T-helper 17 cell (primary cell): ENCODE data around the gene ZNF497. TPM values are rescaled to one million over a fixed set of nuclear protein-coding genes. Genes with fewer than 3 reads are reported as not detected.

ENCODE experiments used
- ATAC-seq: fragments of 150-1000 bp; cut with Tn5 transposase; 2 replicates; pipeline ENCODE4 v1.10.0; 2021; ENCODE audit warnings: mild to moderate bottlenecking, moderate library complexity
- DNase-seq, 3 donors: peaks; one replicate each; pipeline versions ENCODE4 v3.0.0 to v3.0.0-alpha.2; 2020 to 2021
- H3K9me3 ChIP-seq: one replicate; pipeline ENCODE4 v1.7.0; 2013; ENCODE audit warnings: low read length, mild to moderate bottlenecking; ENCODE audit not compliant: control insufficient read depth, poor library complexity, severe bottlenecking
- H3K27ac Mint-ChIP-seq: one replicate; pipeline ENCODE4 v1.8.0; 2022; ENCODE audit warnings: mild to moderate bottlenecking, moderate library complexity, mixed read lengths
- H3K27me3 Mint-ChIP-seq: one replicate; pipeline ENCODE4 v1.8.0; 2022; ENCODE audit warnings: mixed read lengths
- H3K36me3 Mint-ChIP-seq: one replicate; pipeline ENCODE4 v1.8.0; 2022; ENCODE audit warnings: low read depth, mixed read lengths
- H3K4me1 Mint-ChIP-seq: one replicate; pipeline ENCODE4 v1.8.0; 2022; ENCODE audit warnings: mild to moderate bottlenecking, mixed read lengths
- H3K4me3 Mint-ChIP-seq: one replicate; pipeline ENCODE4 v1.8.0; 2022; ENCODE audit warnings: mild to moderate bottlenecking, moderate library complexity, mixed read lengths
- total RNA-seq, 4 donors: library from RNA in 2 of 4; stranded (reverse) in 2 of 4; gene quantifications; one replicate each; pipeline ENCODE4 v1.2.3 and lab custom pipeline; 2022 to 2026

Gene ZNF497
- total RNA-seq, 2 donors from 2014 or later, result 0.55 to 1.6 TPM

DNA sequence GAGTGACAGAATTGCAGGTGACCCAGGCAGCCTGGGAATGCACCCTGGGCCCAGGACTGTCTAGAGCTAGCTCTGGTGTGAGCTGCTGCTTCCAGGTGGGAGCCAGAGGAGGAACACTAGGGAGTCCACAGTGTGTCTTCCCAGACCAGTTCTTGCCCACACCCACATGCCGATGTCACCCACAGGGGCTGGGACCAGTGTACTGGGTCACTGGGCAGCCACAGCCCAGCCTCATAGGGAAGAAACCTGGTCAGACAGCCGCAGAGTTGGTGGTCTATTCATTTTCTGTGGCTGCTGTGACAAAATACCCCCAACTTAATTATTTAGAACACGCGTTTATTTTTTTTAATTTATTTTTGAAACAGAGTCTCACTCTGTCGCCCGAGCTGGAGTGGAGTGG, 36.0 kb upstream of the ZNF497 start:
- no peak for ATAC-seq
- H3K4me3 Mint-ChIP-seq, result no peak overlapping the region
- no peak for DNase-seq
- no peak overlapping the region for H3K27ac Mint-ChIP-seq
- peaks cover 8% of the 10 kb centered on the region for H3K27me3 Mint-ChIP-seq
- H3K9me3 ChIP-seq, result no peaks in the 10 kb centered on the region
- H3K36me3 Mint-ChIP-seq, result peaks cover 12% of the 10 kb centered on the region
- H3K4me1 Mint-ChIP-seq, result peaks cover 15% of the 10 kb centered on the region

DNA sequence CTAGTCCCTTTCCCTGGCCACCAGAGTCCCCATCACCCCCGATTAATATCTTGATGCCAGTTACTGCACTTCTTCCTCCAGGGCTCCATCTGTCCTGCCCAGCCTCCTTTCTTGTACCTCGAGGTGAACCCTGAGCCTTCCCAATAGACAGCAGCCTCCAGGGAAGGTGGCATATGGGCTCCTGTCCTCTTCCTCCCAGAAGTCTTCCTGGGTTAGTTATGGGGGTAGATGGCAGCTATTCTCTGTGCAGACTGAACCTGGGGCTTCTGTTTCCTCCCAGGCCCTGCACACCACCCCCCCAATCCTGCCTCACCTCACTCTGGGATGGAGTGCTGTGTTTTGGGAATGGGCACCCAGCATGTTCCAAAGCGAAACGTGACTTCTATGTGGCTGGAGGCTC, 35.5 kb upstream of the ZNF497 start:
- ATAC-seq, result no peak
- Mint-ChIP-seq H3K4me1 (peaks cover 16% of the 10 kb centered on the region), H3K27ac (no peak overlapping the region), H3K36me3 (peaks cover 12% of the 10 kb centered on the region), H3K27me3 (peaks cover 8% of the 10 kb centered on the region), H3K4me3 (no peak overlapping the region)
- no peak for DNase-seq
- H3K9me3 ChIP-seq, result no peaks in the 10 kb centered on the region

DNA sequence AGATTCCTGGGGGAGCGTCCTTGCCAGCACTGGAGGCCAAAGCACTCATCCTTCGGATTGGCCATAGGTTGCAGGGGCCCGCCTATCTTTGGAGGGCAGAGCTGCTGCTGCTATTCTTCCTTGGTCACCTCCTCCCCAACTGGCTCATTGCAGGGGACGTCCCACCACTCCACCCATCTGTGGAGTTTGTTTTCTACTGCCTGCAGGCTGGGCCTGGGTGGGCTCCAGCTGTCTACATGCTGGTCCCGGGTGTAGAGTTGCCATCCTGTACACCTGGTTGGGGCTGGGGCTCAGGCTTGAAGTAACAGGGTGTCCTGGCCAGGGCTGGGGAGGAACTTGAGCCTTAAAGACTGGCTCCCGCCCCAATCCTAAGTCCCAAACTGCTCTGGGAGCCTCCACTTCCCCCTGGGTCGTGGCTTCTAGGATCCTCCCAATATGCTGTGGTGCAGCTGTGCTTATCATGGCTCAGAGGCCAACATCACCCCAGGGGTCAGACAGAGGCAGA, 35.0 kb upstream of the ZNF497 start:
- Mint-ChIP-seq H3K4me1 (peaks cover 16% of the 10 kb centered on the region), H3K27me3 (peaks cover 8% of the 10 kb centered on the region), H3K36me3 (peaks cover 12% of the 10 kb centered on the region), H3K27ac (no peak overlapping the region), H3K4me3 (no peak overlapping the region)
- DNase-seq (no peak), ATAC-seq (no peak)
- no peaks in the 10 kb centered on the region for H3K9me3 ChIP-seq

DNA sequence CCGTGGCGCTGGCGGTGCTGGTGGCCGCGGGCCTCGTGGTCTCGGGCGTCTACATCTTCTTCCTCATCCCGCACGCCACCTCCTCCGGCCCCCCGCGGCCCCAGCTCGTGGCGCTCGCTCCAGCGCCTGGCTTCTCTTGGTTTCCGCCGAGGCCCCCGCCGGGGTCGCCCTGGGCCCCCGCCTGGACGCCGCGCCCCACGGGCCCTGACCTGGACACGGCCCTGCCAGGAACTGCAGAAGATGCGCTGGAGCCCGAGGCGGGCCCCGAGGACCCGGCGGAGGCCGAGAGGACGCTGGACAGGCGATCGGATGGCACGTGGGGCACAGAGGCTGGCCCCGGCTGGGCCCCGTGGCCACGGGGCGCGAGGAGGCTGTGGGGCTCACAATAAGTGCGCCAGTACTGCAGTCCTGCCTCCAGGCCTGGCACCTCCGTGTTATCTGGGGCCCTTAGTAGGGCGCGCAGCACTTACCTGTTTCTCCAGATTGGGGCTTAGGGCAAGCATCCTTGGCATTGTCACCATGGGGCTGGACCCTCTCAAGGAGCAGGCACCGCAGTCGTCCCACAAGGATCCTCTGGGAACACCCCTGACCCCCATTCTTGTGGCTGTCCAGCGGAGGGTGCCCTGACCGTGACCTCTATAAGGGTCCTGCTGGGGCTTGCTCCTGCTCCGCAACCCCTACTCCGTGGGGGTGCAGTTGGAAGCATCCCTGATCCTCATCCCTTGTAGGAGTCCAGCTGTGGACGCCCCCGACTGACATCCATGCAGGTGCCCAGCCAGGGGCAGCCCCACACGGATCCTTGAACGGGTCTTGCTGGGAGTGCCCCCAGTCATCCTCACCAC, 34.4 kb upstream of the ZNF497 start:
- Mint-ChIP-seq H3K27me3 (peaks cover 8% of the 10 kb centered on the region), H3K36me3 (peaks cover 12% of the 10 kb centered on the region), H3K4me1 (peaks cover 16% of the 10 kb centered on the region), H3K4me3 (no peak overlapping the region), H3K27ac (no peak overlapping the region)
- H3K9me3 ChIP-seq, result no peaks in the 10 kb centered on the region
- DNase-seq (no peak), ATAC-seq (no peak)

DNA sequence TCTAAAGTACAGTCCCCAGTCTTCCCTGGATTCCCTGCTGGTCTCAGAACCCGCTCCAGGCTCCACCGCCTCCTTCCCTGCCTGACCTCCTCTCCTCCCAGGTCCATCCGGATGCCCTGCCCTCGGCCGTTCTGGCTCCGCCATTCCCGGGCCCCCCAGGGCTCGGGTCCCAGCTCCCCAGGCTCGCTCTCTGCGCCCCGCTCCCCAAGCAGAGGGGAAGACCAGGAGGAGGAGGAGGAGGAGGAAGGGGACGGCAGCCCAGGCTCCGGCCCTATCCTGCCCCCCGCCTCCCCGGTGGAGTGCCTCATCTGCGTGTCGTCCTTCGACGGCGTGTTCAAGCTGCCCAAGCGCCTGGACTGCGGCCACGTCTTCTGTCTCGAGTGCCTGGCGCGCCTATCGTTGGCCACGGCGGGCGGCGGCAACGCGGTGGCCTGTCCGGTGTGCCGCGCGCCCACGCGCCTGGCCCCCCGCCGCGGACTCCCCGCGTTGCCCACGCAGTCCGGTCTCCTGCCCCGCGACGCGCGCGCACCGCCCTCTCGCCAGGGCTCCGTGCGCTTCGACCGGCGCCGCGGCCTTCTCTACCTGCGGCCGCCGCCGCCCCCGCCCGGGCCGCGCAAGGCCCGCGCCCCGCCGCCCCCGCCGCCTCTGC, 33.6 kb upstream of the ZNF497 start:
- peaks cover 8% of the 10 kb centered on the region for H3K27me3 Mint-ChIP-seq
- H3K4me3 Mint-ChIP-seq, result peak overlapping the region; percentile 21
- H3K9me3 ChIP-seq, result no peaks in the 10 kb centered on the region
- no peak for ATAC-seq
- peaks cover 12% of the 10 kb centered on the region for H3K36me3 Mint-ChIP-seq
- peaks cover 12% of the 10 kb centered on the region for H3K4me1 Mint-ChIP-seq
- no peak overlapping the region for H3K27ac Mint-ChIP-seq
- DNase-seq, result no peak

DNA sequence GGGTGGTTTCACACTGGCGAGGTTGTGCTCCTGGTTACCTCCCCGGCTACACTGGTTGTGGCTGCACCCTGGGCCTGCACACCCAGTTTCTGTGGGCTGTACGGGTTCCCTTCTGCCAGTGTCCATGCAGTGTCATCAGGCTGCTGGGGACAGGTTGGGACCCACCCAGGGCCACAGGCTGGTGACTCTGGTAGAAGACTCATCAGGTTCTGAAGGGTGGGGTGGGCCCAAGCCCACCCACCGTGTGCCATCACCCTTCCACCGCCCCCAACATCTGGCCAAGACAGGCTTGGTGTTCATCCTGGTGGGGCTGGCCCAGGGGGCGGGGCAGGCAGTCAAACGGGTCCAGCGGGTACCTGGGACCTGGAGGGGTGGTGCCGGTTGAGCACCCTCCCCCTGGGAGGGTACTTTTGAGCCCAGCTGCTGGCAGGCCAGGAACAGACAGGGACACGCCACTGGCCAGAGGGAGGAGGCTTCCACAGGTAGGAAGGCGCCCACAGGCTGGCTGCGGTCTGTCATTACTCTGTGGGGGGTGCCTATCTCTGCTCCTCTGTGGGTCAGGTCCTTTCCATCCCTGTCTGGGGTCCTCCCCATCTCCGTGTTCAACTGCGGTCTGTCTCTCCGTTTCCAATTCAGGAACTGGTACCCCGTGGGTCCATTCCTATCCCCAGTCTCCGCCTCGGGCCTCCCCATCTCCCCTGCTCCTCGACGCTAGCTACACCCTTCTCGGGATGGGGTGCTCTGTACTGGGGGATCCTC, 32.8 kb upstream of the ZNF497 start, which contains the start of gene RNF225:
RNF225 (plus strand) TSS at position 437 of the 759 bp plus-strand sequence. CDS start 434 bp downstream, outside the sequence.
- Mint-ChIP-seq H3K4me3 (peak within 1 kb of the TSS; percentile 21), H3K36me3 (peaks cover 14% of the 10 kb centered on the region), H3K27ac (no peak within 1 kb of the TSS), H3K27me3 (peaks cover 8% of the 10 kb centered on the region), H3K4me1 (peaks cover 12% of the 10 kb centered on the region)
- DNase-seq, result no peak
- H3K9me3 ChIP-seq, result no peaks in the 10 kb centered on the region
- ATAC-seq, result peak; percentile 17

DNA sequence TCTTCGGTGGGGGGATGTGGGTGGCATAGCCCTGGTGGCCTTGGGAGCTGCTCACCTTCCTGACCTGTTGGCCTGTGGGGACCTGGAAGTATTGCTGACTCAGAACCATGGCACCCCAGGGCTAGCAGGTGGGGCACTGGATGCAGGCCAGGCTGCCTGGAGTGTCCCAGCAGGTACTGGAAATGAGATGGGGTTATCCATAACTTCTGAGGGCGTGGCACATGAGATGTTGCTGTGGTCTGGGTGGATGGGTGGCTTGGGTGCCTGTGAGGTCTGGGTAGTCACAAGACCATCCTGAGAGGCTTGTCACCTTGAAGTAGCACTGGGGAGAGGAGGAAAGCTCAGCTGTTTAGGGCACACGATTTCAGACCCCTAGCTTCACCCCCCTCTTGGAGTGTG, 32.3 kb upstream of the ZNF497 start:
- Mint-ChIP-seq H3K4me1 (peaks cover 11% of the 10 kb centered on the region), H3K27me3 (peaks cover 8% of the 10 kb centered on the region), H3K36me3 (peaks cover 14% of the 10 kb centered on the region), H3K27ac (no peak overlapping the region), H3K4me3 (no peak overlapping the region)
- peak; percentile 7 for ATAC-seq
- H3K9me3 ChIP-seq, result no peaks in the 10 kb centered on the region
- no peak for DNase-seq

DNA sequence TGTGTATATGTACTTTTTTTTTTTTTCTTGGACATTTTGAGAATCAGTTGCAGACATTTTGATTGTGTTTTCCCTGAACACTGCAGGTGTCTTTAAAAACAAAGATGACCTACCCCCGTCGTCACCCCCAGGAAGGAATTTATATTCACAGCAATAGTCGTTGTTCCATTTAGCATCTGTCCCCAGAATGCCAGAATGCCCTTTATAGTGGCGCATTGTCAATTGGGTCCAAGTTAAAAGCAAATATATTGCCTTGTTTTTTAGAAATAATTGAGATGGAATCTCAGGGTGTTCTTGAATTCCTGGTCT, 31.1 kb upstream of the ZNF497 start:
- ATAC-seq, result no peak
- no peak overlapping the region for H3K27ac Mint-ChIP-seq
- DNase-seq, result no peak
- H3K4me1 Mint-ChIP-seq, result peaks cover 7% of the 10 kb centered on the region
- H3K9me3 ChIP-seq, result no peaks in the 10 kb centered on the region
- H3K36me3 Mint-ChIP-seq, result peaks cover 14% of the 10 kb centered on the region
- H3K27me3 Mint-ChIP-seq, result peaks cover 8% of the 10 kb centered on the region
- no peak overlapping the region for H3K4me3 Mint-ChIP-seq

DNA sequence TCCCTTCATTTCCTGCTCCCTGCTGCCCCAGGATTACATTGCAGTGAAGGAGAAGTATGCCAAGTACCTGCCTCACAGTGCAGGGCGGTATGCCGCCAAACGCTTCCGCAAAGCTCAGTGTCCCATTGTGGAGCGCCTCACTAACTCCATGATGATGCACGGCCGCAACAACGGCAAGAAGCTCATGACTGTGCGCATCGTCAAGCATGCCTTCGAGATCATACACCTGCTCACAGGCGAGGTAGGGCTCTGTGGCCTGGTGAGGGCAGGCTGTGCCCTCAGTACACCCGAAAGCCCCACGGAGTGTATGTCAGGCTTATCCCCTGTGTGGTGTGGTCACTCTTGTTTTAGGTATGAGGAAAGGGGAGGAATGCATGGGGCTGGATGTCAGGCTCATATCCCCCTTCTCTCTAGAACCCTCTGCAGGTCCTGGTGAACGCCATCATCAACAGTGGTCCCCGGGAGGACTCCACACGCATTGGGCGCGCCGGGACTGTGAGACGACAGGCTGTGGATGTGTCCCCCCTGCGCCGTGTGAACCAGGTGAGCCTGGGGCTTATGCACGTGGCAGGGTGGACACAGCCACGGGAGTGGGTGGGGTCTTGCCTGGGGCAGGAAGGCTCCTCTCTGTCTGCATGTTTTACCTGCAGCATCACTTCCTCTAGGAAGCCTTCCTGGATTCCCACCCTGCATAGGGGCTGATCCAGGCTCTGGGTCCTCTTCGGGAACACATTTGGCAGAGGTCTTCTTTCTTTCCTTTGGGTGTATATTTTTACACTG, 30.6 kb upstream of the ZNF497 start:
- DNase-seq (no peak), ATAC-seq (no peak)
- H3K4me3 Mint-ChIP-seq, result no peak overlapping the region
- H3K9me3 ChIP-seq, result no peaks in the 10 kb centered on the region
- H3K36me3 Mint-ChIP-seq, result peaks cover 14% of the 10 kb centered on the region
- peak overlapping the region; percentile 11 for H3K27ac Mint-ChIP-seq
- peaks cover 8% of the 10 kb centered on the region for H3K4me1 Mint-ChIP-seq
- peaks cover 8% of the 10 kb centered on the region for H3K27me3 Mint-ChIP-seq

DNA sequence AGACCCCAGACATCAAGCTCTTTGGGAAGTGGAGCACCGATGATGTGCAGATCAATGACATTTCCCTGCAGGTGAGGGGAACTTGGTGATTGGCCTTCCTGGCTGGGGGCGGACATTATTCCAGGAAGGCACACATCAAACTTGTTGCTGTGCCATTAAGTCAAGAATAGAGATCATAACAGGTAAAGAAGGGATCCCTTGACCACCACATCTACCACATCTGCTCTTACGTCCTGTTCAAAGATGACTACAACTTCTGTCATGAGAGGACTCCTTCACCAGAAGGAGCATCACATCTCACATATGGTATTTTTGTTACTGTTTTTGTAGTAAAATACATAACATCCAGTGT, 25.6 kb upstream of the ZNF497 start:
- ATAC-seq (no peak), DNase-seq (no peak)
- peak overlapping the region; percentile 95 for H3K27ac Mint-ChIP-seq
- peaks cover 2% of the 10 kb centered on the region for H3K36me3 Mint-ChIP-seq
- peak overlapping the region; percentile 90 for H3K4me3 Mint-ChIP-seq
- H3K27me3 Mint-ChIP-seq, result no peaks in the 10 kb centered on the region
- H3K4me1 Mint-ChIP-seq, result peaks cover 24% of the 10 kb centered on the region
- no peaks in the 10 kb centered on the region for H3K9me3 ChIP-seq

DNA sequence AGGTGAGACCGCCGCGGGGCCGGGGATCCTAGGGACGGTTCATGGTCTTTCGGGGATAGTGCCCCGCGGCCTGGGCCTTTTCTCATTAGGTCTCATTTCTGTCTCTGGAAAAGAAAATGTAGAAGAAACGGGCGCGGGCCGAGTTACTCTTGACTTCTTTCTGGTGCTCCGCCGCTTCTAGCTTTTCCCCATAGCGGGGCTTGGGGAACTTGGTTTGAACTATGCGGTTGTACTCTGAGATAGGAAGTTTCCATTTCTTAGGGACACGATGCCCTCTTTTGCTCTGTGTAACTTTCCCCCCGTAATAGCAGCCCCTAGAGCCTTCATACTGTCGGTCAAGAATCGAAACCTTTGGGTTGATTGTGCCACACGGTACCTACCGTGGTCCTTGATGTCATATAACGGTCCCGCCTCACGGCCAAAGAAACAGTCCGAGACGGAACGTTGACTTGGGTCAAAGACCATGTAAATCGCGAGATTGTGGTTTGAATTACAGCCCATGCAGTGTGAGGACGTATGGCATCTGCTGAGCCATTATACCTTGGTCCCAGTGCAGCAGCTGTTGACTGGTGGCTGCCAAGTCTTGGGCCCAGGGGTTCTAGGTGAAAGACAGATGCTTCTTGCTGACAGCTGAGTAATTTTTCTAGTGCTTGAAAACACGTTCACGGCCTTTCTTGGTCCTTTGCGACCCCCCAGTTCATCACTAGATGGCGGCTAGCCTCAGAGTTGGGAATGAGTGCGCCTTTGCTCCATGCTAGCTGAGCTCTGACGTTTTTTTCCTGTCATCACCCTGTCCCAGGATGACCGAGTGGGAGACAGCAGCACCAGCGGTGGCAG, 25.0 kb upstream of the ZNF497 start:
- Mint-ChIP-seq H3K4me1 (peaks cover 24% of the 10 kb centered on the region), H3K27ac (peak overlapping the region; percentile 95), H3K36me3 (peaks cover 2% of the 10 kb centered on the region), H3K27me3 (no peaks in the 10 kb centered on the region), H3K4me3 (peak overlapping the region; percentile 90)
- DNase-seq (no peak), ATAC-seq (no peak)
- no peaks in the 10 kb centered on the region for H3K9me3 ChIP-seq
